Measurements from ENCODE around the gene GUCA1A.
"Not testable (repeated sequence)": the region's sequence is repeated elsewhere in the genome, so short reads cannot be mapped to it uniquely, and the experiment has no call there.

GRCh38 chr6:42216495-42216894 lies 43.3 kb downstream of the GUCA1A start:
- not testable (repeated sequence) for TF ChIP-seq POLR2AphosphoS5 (IDR thresholded peaks at IDR 0.05; ENCODE audit: borderline replicate concordance, low read depth, low read length); EZH2 (IDR thresholded peaks at IDR 0.05)

Data from SK-N-MC (cell line).